Chondrocyte (in vitro differentiated cells): ENCODE results near the gene NRXN3. TPM values are rescaled to one million over a fixed set of nuclear protein-coding genes. Genes with fewer than 3 reads are reported as not detected.

Experiments
- DNase-seq: peaks from one replicate; pipeline ENCODE4 v3.0.0; 2021; ENCODE audit warnings: mixed read lengths, low spot score
- H3K27ac Mint-ChIP-seq: one replicate; pipeline ENCODE4 v1.8.0; 2021; ENCODE audit warnings: mild to moderate bottlenecking, moderate library complexity, mixed read lengths; ENCODE audit not compliant: unreplicated experiment
- H3K27me3 Mint-ChIP-seq: 2 replicates; pipeline ENCODE4 v1.8.0; 2021; ENCODE audit warnings: low read depth, mixed read lengths
- H3K36me3 Mint-ChIP-seq: 2 replicates; pipeline ENCODE4 v1.8.0; 2021; ENCODE audit warnings: low read depth, mixed read lengths
- H3K4me1 Mint-ChIP-seq: 2 replicates; pipeline ENCODE4 v1.8.0; 2021; ENCODE audit warnings: low read depth, mild to moderate bottlenecking, mixed read lengths
- H3K4me3 Mint-ChIP-seq: one replicate; pipeline ENCODE4 v1.8.0; 2021; ENCODE audit warnings: mild to moderate bottlenecking, moderate library complexity, mixed read lengths; ENCODE audit not compliant: unreplicated experiment
- H3K9me3 Mint-ChIP-seq: 2 replicates; pipeline ENCODE4 v1.8.0; 2021; ENCODE audit warnings: low read depth, mixed read lengths
- total RNA-seq: library from RNA; stranded (reverse); gene quantifications from 3 replicates; pipeline ENCODE4 v1.2.1, GENCODE V29; 2021
- TF ChIP-seq, protein P1 (sequence below): fragments of 200-600 bp; sonication (generic); IDR thresholded peaks from 2 replicates; pipeline ENCODE4 v1.5.0; 2021; ENCODE audit warnings: antibody characterized with exemption, mild to moderate bottlenecking, moderate library complexity

Gene NRXN3
- total RNA-seq, 1 donor from 2014 or later = 7.9 TPM

DNA sequence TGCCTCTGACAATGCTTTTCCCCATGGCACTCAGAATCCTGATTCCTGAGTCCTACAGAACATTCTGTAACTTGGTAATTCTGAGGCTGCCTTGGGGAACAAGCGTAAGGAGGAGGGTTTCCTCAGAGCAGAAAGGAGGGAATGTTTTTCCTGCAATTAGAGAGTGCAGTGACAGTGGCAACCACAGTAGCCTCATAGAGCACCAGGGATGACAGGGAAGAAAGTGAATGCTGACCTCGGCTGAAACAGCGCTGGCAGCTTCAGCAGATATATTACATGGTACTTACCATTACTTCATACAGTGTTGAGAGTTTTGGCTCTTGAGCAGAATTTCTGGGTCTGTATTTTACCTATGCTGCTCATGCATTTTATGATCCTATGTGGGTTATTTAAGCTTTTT, 757.1 kb downstream of the NRXN3 start:
- H3K4me1 Mint-ChIP-seq = peaks cover 7% of the 10 kb centered on the region
- no peaks in the 10 kb centered on the region for H3K27me3 Mint-ChIP-seq
- TF ChIP-seq, protein P1, sequence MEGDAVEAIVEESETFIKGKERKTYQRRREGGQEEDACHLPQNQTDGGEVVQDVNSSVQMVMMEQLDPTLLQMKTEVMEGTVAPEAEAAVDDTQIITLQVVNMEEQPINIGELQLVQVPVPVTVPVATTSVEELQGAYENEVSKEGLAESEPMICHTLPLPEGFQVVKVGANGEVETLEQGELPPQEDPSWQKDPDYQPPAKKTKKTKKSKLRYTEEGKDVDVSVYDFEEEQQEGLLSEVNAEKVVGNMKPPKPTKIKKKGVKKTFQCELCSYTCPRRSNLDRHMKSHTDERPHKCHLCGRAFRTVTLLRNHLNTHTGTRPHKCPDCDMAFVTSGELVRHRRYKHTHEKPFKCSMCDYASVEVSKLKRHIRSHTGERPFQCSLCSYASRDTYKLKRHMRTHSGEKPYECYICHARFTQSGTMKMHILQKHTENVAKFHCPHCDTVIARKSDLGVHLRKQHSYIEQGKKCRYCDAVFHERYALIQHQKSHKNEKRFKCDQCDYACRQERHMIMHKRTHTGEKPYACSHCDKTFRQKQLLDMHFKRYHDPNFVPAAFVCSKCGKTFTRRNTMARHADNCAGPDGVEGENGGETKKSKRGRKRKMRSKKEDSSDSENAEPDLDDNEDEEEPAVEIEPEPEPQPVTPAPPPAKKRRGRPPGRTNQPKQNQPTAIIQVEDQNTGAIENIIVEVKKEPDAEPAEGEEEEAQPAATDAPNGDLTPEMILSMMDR = no peak
- H3K27ac Mint-ChIP-seq = no peak overlapping the region
- no peak for DNase-seq
- H3K9me3 Mint-ChIP-seq = peaks cover 4% of the 10 kb centered on the region
- no peaks in the 10 kb centered on the region for H3K36me3 Mint-ChIP-seq
- no peak overlapping the region for H3K4me3 Mint-ChIP-seq

DNA sequence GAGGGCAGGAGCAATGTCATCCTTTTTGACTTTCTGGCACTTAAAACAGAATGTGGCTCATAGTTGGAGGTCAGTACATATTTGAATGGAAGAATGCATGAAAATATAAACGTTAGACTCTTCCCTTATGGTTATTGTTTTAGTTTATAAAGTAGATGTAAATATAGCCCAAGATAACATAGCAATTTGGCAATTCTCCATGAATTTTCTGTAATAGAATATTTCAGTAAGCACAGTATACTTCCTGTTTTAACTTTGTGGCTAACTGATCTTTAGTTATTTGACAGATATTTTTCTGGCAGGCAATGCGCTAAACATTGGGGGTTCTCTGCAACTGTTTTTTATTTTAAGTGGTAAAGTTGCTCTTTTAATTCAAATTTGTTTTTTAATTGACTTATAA, 763.0 kb downstream of the NRXN3 start:
- no peaks in the 10 kb centered on the region for H3K36me3 Mint-ChIP-seq
- H3K4me1 Mint-ChIP-seq = no peaks in the 10 kb centered on the region
- DNase-seq = no peak
- H3K27me3 Mint-ChIP-seq = peaks cover 2% of the 10 kb centered on the region
- no peak overlapping the region for H3K4me3 Mint-ChIP-seq
- peaks cover 4% of the 10 kb centered on the region for H3K9me3 Mint-ChIP-seq
- TF ChIP-seq, protein P1 = no peak
- no peak overlapping the region for H3K27ac Mint-ChIP-seq

- TF ChIP-seq, protein P1 = peak; percentile 87
- no peaks in the 10 kb centered on the region for H3K4me1 Mint-ChIP-seq
- no peaks in the 10 kb centered on the region for H3K36me3 Mint-ChIP-seq
- DNase-seq = no peak
- peaks cover 2% of the 10 kb centered on the region for H3K27me3 Mint-ChIP-seq
- H3K27ac Mint-ChIP-seq = no peak overlapping the region
- H3K4me3 Mint-ChIP-seq = no peak overlapping the region
- H3K9me3 Mint-ChIP-seq = peaks cover 4% of the 10 kb centered on the region
These were observed 763.9 kb downstream of the NRXN3 start for GRCh38 chr14:78933948-78934524.

DNA sequence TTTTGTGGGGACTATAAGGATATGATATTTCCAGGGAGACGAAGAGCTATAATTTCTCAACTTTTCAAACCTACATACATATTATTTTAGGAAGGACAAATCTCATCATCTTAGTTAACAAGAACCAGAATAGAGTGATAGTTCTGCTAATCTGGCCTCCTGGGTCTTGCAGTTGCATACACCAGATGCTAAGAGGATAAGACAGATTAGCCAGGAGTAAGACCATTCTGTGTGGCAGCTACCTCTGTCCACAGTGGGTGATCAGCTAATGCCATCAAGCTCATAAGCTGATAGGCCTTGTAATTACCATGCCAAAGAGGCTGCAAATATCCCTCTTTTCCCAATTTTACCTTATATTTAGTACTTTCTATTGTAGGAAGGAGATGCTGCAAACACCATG, 776.8 kb downstream of the NRXN3 start:
- Mint-ChIP-seq H3K9me3 (peaks cover 3% of the 10 kb centered on the region), H3K36me3 (no peaks in the 10 kb centered on the region), H3K4me1 (no peaks in the 10 kb centered on the region), H3K27me3 (peaks cover 18% of the 10 kb centered on the region), H3K4me3 (no peak overlapping the region), H3K27ac (no peak overlapping the region)
- no peak for DNase-seq
- TF ChIP-seq, protein P1 = no peak

DNA sequence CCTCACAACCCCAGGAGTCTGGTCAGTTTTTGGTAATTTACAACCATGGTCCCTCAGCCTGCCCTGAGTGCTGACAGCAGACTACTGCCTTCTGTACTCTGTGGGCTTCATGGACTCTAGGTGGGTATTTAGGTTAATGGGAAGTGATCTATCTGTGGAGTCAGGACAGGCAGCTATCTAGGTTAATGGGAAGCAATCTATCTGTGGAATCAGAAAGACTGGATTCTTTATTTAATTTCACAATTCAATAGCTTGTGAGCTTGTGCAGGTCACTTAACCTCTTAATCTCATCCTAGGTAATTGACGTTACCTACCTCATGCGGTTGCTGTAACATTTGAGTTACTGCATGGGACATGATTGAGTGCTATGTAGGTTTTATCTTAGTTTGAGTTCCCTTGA, 777.5 kb downstream of the NRXN3 start:
- no peak overlapping the region for H3K27ac Mint-ChIP-seq
- no peaks in the 10 kb centered on the region for H3K4me1 Mint-ChIP-seq
- peaks cover 3% of the 10 kb centered on the region for H3K9me3 Mint-ChIP-seq
- DNase-seq = no peak
- peaks cover 12% of the 10 kb centered on the region for H3K27me3 Mint-ChIP-seq
- no peaks in the 10 kb centered on the region for H3K36me3 Mint-ChIP-seq
- TF ChIP-seq, protein P1 = no peak
- no peak overlapping the region for H3K4me3 Mint-ChIP-seq
